Activated T-cell treated with anti-CD3 and anti-CD28 coated beads, Interleukin-2, amount 50 U/mL, for 48 hours (primary cell): Measurements from ENCODE around the gene HEPACAM2.

Experiments
- DNase-seq, 2 experiments: peaks; one replicate each; pipeline ENCODE4 v3.0.0-alpha.2; 2020

The HEPACAM2 gene

GRCh38 chr7:93202594-93203250 lies 23.5 kb downstream of the HEPACAM2 start:
- no peak for DNase-seq

- DNase-seq: no peak
These were observed 27.8 kb downstream of the HEPACAM2 start for GRCh38 chr7:93198472-93198871.

GRCh38 chr7:93196336-93196735 lies 29.9 kb downstream of the HEPACAM2 start:
- no peak for DNase-seq

- no peak for DNase-seq
These were observed 31.9 kb downstream of the HEPACAM2 start for GRCh38 chr7:93194386-93194785.

- no peak for DNase-seq
These were observed 37.2 kb downstream of the HEPACAM2 start for GRCh38 chr7:93188870-93189634.

GRCh38 chr7:93185303-93186027 lies 40.8 kb downstream of the HEPACAM2 start:
- no peak for DNase-seq

GRCh38 chr7:93179173-93179572 lies 47.1 kb downstream of the HEPACAM2 start:
- no peak for DNase-seq

- DNase-seq: no peak
These were observed 48.1 kb downstream of the HEPACAM2 start for GRCh38 chr7:93178213-93178612.

- DNase-seq: no peak
These were observed 49.2 kb downstream of the HEPACAM2 start for GRCh38 chr7:93176992-93177580.

- DNase-seq: no peak
These were observed 51.0 kb downstream of the HEPACAM2 start for GRCh38 chr7:93175219-93175618.

GRCh38 chr7:93172683-93173082 lies 53.6 kb downstream of the HEPACAM2 start:
- DNase-seq: no peak

- DNase-seq: no peak
These were observed 54.6 kb downstream of the HEPACAM2 start for GRCh38 chr7:93171606-93172226.

GRCh38 chr7:93165447-93165846 lies 60.8 kb downstream of the HEPACAM2 start:
- no peak for DNase-seq

GRCh38 chr7:93164766-93165165 lies 61.5 kb downstream of the HEPACAM2 start:
- DNase-seq: no peak

- no peak for DNase-seq
These were observed 65.0 kb downstream of the HEPACAM2 start for GRCh38 chr7:93161181-93161762.

GRCh38 chr7:93160410-93160809 lies 65.9 kb downstream of the HEPACAM2 start:
- no peak for DNase-seq

- DNase-seq: no peak
These were observed 66.8 kb downstream of the HEPACAM2 start for GRCh38 chr7:93159490-93159889.

- no peak for DNase-seq
These were observed 69.4 kb downstream of the HEPACAM2 start for GRCh38 chr7:93156884-93157283.

- DNase-seq: no peak
These were observed 76.0 kb downstream of the HEPACAM2 start for GRCh38 chr7:93150200-93150835.

GRCh38 chr7:93148727-93149126 lies 77.5 kb downstream of the HEPACAM2 start:
- no peak for DNase-seq

- no peak for DNase-seq
These were observed 78.1 kb downstream of the HEPACAM2 start, which contains the start of gene SAMD9L for GRCh38 chr7:93148144-93148543. Gene SAMD9L (minus strand): TSS chr7:93148385. CDS start chr7:93135971, 12,414 bp downstream.

GRCh38 chr7:93147363-93147762 lies 78.9 kb downstream of the HEPACAM2 start:
- peak; percentile 37 to 48 for DNase-seq
